ENCODE measurements around the gene NODAL.
A peak's percentile ranks its signal among the peaks of the same experiment; 100 is the strongest.

The NODAL gene

GRCh38 chr10:70433581-70434280, 7.8 kb downstream of the NODAL start:
- Histone ChIP-seq H3K9me3 (ENCODE audit: control insufficient read depth, insufficient read depth, low read depth, low read length) (no peaks in the 10 kb centered on the region), H3K4me1 (ENCODE audit: control insufficient read depth, insufficient read depth, low read length) (no peaks in the 10 kb centered on the region), H3K36me3 (ENCODE audit: control insufficient read depth in 2 of 2, insufficient read depth in 1 of 2, low read length in 2 of 2) (peaks cover 3 to 16% of the 10 kb centered on the region in 2 experiments; a peak in 2 of 3 replicates), H3K27ac (ENCODE audit: extremely low read depth, low read depth, low read length) (no peak overlapping the region), H3K4me3 (ENCODE audit: low read depth, low read length) (no peak overlapping the region)
- ChIA-PET POLR2A (no interaction called here), CTCF (interaction anchor here (0.6 to 1.5 kb wide), 2 partner anchors 46 to 305 kb away, joined by 3 to 4 read pairs; no protein-coding TSS in a partner anchor)
- no peak for TF ChIP-seq ZNF645 (tag by site-specific recombination; IDR thresholded peaks at IDR 0.05)
- no peak for TF ChIP-seq ATF2 (tag by site-specific recombination; IDR thresholded peaks at IDR 0.05; ENCODE audit: low read depth)
- no peak for TF ChIP-seq ZNF660 (tag by site-specific recombination; IDR thresholded peaks at IDR 0.05)
- TF ChIP-seq ZNF521 (tag by site-specific recombination; IDR thresholded peaks at IDR 0.05): no peak
- no peak for TF ChIP-seq ZNF350 (tag by site-specific recombination; IDR thresholded peaks at IDR 0.05)
- no peak for TF ChIP-seq HOXD13 (CRISPR knock-in tag; IDR thresholded peaks at IDR 0.05; ENCODE audit: borderline replicate concordance)
- TF ChIP-seq ZBTB1 (tag by site-specific recombination; IDR thresholded peaks at IDR 0.05): no peak
- TF ChIP-seq ZNF202 (tag by site-specific recombination; IDR thresholded peaks at IDR 0.05; ENCODE audit: borderline replicate concordance): no peak
- no peak for TF ChIP-seq GLI2 (tag by site-specific recombination; IDR thresholded peaks at IDR 0.05; ENCODE audit: borderline replicate concordance, low read depth)
- no peak for TF ChIP-seq ZNF324 (tag by site-specific recombination; IDR thresholded peaks at IDR 0.05)
- no peak for TF ChIP-seq ZXDB (tag by site-specific recombination; IDR thresholded peaks at IDR 0.05)
- no peak for TF ChIP-seq ZNF341 (tag by site-specific recombination; IDR thresholded peaks at IDR 0.05; ENCODE audit: low read depth)
- TF ChIP-seq MEIS1 (CRISPR knock-in tag; IDR thresholded peaks at IDR 0.05; ENCODE audit: borderline replicate concordance): no peak
- no peak for TF ChIP-seq WT1 (tag by site-specific recombination; IDR thresholded peaks at IDR 0.05)
- TF ChIP-seq ZSCAN30 (tag by site-specific recombination; IDR thresholded peaks at IDR 0.05): no peak
- TF ChIP-seq YY1 (tag by site-specific recombination; IDR thresholded peaks at IDR 0.05): no peak

GRCh38 chr10:70432561-70433263, 8.8 kb downstream of the NODAL start:
- POLR2A ChIA-PET: no interaction called here
- Histone ChIP-seq H3K27ac (ENCODE audit: extremely low read depth, low read depth, low read length) (no peak overlapping the region), H3K36me3 (ENCODE audit: control insufficient read depth in 2 of 2, insufficient read depth in 1 of 2, low read length in 2 of 2) (peaks cover 3 to 26% of the 10 kb centered on the region in 2 experiments; a peak in 2 of 3 replicates), H3K4me3 (ENCODE audit: low read depth, low read length) (no peak overlapping the region), H3K9me3 (ENCODE audit: control insufficient read depth, insufficient read depth, low read depth, low read length) (no peaks in the 10 kb centered on the region), H3K4me1 (ENCODE audit: control insufficient read depth, insufficient read depth, low read length) (no peaks in the 10 kb centered on the region)
- TF ChIP-seq ZNF335 (tag by site-specific recombination; conservative IDR thresholded peaks at IDR 0.05) (no peak), ZNF701 (tag by site-specific recombination; IDR thresholded peaks at IDR 0.05) (no peak), ZNF664 (tag by site-specific recombination; IDR thresholded peaks at IDR 0.05) (no peak), ZNF843 (tag by site-specific recombination; IDR thresholded peaks at IDR 0.05) (no peak), ZNF658 (tag by site-specific recombination; IDR thresholded peaks at IDR 0.05) (no peak), EGR2 (tag by site-specific recombination; IDR thresholded peaks at IDR 0.05; ENCODE audit: low read depth) (0 out of 2 replicates have a peak, but pooled peaks have one; percentile 17)
- CTCF ChIA-PET: interaction anchor here (0.7 to 3.5 kb wide), 3 partner anchors 29 to 48 kb away, joined by 3 to 17 read pairs (median 4); no protein-coding TSS in a partner anchor

Measured in HEK293 (cell line).